HUDEP-2 (cell line): ENCODE results near the gene PTGDS.

Source experiments
- DNase-seq, 76 experiments: peaks; one replicate each; lab custom pipeline; 2025; ENCODE audit not compliant: unreplicated experiment in 76 of 76; lab: John Stamatoyannopoulos, UW

Gene PTGDS

GRCh38 chr9:136985853-136986252 lies 8.5 kb downstream of the PTGDS start:
- no peak for DNase-seq

DNA sequence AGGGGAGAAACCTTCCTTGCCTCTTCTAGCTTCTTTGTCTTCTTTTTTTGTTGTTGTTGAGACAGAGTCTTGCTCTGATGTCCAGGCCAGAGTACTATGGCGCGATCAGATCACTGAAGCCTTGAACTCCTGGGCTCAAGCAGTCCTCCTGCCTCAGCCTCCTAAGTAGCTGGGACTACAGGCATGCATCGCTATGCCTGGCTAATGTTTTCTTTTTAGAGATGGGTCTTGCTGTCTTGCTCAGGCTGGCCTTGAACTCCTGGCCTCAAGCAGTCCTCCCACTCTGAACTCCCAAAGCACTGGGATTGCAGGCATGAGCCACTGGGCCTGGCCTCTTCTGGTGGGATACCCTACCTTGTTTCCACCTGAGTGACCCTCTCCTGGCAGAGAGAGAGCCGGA lies 11.6 kb downstream of the PTGDS start:
- no peak for DNase-seq

GRCh38 chr9:136990242-136990911 lies 13.1 kb downstream of the PTGDS start:
- no peak for DNase-seq

DNA sequence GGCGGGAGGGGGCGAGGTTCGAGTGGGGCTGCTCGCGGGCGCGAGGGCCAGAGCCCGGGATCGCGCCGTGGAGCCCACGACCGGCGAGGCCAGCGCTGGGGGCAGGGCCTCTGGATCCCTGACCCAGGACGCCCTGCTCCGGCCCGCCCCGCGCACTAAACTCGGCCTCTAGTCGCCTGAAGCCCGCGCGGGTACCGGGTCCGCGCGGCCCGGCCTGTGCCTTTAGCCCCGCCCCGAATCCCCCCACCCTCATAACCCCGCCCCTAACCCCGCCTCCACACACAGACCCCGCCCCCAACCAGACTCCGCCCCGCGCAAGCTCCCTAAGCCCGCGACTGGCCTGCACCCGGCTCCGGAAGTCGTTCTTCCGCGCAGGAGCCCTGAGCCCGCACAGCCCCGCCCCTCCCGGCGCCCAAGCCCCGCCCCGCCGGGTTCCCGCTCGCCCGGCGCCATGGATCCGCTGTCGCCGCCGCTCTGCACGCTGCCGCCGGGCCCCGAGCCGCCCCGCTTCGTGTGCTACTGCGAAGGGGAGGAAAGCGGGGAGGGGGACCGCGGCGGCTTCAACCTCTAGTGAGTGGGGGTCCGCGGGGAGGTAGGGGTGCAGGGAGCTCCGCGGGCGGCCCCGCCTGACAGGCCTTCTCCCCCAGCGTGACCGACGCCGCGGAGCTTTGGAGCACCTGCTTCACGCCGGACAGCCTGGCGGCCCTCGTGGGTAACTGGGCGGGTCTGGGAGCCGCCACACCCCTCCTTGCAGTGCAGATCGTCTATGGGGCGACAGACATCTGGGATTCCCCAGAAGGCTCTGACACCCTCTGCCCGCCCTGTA lies 14.9 kb downstream of the PTGDS start, which contains the start of gene PAXX:
TSS of gene PAXX (plus strand) at position 430 of the 826 bp plus-strand sequence. CDS start at position 452, 22 bp downstream.
- peak in 74 of 76 experiments; percentile 24 to 94 (median 82) for DNase-seq

- no peak for DNase-seq
Measured at GRCh38 chr9:136992819-136993369, 15.6 kb downstream of the PTGDS start.

GRCh38 chr9:136994180-136994887 lies 17.0 kb downstream of the PTGDS start:
- DNase-seq = no peak

DNA sequence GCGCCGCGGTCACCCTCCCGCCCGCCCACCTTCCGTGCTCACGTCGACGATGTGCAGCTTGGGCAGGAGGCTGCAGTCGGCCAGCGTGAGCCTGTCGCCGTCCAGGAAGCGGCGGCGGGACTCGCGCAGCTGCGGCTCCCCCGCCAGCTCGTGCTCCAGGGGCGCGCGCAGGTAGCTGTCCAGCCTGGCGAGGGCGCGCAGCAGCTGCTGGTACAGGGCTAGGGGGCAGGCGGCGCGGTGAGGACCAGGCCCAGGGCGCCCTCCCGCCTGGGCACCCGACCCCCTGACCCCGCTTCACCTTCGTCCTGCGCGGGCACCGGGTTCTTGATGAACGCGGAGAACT lies 17.6 kb downstream of the PTGDS start:
- DNase-seq = no peak

GRCh38 chr9:136995362-136995761 lies 18.1 kb downstream of the PTGDS start:
- no peak for DNase-seq

GRCh38 chr9:136995772-136996311 lies 18.5 kb downstream of the PTGDS start:
- DNase-seq = peak in 33 of 76 experiments; percentile 8 to 59 (median 27)

- DNase-seq = peak in 40 of 76 experiments; percentile 10 to 56 (median 30)
Measured at GRCh38 chr9:136996361-136997292, 19.3 kb downstream of the PTGDS start, which contains the start of gene CLIC3. Gene CLIC3, minus strand, starts transcription at chr9:136996568. Its CDS starts 25 bp downstream, at chr9:136996543.

- DNase-seq = no peak
Measured at GRCh38 chr9:136997371-136997770, 20.1 kb downstream of the PTGDS start.

- no peak for DNase-seq
Measured at GRCh38 chr9:136997830-136998234, 20.5 kb downstream of the PTGDS start.

GRCh38 chr9:137000177-137000930 lies 23.1 kb downstream of the PTGDS start:
- DNase-seq = no peak

- DNase-seq = no peak
Measured at GRCh38 chr9:137001857-137002645, 24.7 kb downstream of the PTGDS start.

GRCh38 chr9:137002646-137003041 lies 25.3 kb downstream of the PTGDS start:
- DNase-seq = no peak

- peak in 20 of 76 experiments; percentile 15 to 48 (median 26) for DNase-seq
Measured at GRCh38 chr9:137004285-137004684, 27.0 kb downstream of the PTGDS start.

DNA sequence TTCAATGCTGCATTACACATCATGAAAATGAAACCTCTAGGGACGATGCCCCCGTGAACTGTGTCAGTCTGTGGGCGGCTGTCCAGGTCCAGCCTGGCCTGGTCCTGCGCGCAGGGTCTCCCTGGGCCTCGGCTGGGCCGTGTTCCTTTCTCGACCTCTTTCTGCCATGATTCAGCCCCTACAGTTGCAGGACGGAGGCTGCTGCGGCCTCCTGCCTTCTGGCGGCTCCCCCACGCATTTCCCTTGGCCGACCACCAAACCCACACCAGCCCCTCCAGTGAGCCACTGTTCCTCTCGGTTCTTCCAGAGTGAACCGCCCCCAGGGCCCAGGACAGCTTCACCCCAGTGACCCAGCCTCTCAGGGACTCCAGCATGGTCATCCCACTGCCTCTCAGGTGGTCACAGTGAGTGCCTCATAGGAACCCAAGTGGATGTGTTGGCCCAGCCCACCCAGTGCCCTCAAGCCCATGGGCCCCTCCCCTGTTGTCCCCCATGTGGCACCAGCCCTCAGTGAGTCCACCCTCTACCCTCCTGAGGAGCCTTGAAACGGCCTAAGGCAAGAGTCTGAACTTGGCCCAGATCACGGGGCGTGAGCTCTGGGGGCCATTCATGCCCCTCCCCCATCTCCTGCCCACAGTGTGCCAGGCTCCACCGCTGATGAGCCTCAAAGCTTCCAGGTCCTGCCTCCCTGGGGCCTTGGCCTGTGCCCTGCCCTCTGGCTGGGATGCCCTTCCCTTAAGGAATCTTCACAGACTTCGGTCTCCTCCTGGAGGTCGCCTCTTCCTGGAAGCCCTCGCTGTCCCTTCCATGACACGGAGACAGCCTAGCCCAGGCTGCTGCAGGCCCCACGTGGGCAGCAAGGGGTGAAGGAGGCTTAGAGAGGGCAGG lies 29.1 kb downstream of the PTGDS start:
- no peak for DNase-seq
